SK-N-MC (cell line): ENCODE data around the gene EPSTI1.

Experiments used
- DNase-seq: peaks from one replicate; pipeline ENCODE4 v3.0.0-alpha.2; 2011; ENCODE audit warnings: low read depth, low spot score
- H3K27ac ChIP-seq: fragments of 200-600 bp; sonication (generic); 2 replicates; pipeline ENCODE4 v1.5.1; 2016; ENCODE audit warnings: mixed run types
- H3K36me3 ChIP-seq: fragments of 200-600 bp; sonication (generic); 2 replicates; pipeline ENCODE4 v1.6.1; 2017; ENCODE audit warnings: antibody characterized with exemption, low read length, mixed read lengths; ENCODE audit not compliant: insufficient read depth
- H3K4me3 ChIP-seq: fragments of 200-600 bp; sonication (generic); 2 replicates; pipeline ENCODE4 v1.5.1; 2016
- H3K9ac ChIP-seq: fragments of 200-600 bp; sonication (generic); 2 replicates; pipeline ENCODE4 v1.8.0; 2017; ENCODE audit warnings: mixed run types, mixed read lengths; ENCODE audit not compliant: insufficient read length
- H3K9me3 ChIP-seq: fragments of 200-600 bp; sonication (generic); 2 replicates; pipeline ENCODE4 v1.6.1; 2017; ENCODE audit warnings: low read depth, mild to moderate bottlenecking, antibody characterized with exemption, low read length, moderate library complexity, mixed read lengths
- EZH2 ChIP-seq: fragments of 200-600 bp; sonication (generic); IDR thresholded peaks from one replicate; pipeline ENCODE4 v1.6.1; 2017; ENCODE audit warnings: antibody characterized with exemption
- FOXP2 ChIP-seq: optimal IDR thresholded peaks from 2 replicates; pipeline ENCODE3; 2011; ENCODE audit warnings: mild to moderate bottlenecking, moderate library complexity; ENCODE audit not compliant: insufficient read depth; ENCODE audit errors: extremely low read length, control extremely low read depth
- POLR2AphosphoS5 ChIP-seq: IDR thresholded peaks from 2 replicates; pipeline ENCODE4 v1.6.1; 2012; ENCODE audit warnings: mild to moderate bottlenecking, low read depth, low read length, borderline replicate concordance

The EPSTI1 gene

DNA sequence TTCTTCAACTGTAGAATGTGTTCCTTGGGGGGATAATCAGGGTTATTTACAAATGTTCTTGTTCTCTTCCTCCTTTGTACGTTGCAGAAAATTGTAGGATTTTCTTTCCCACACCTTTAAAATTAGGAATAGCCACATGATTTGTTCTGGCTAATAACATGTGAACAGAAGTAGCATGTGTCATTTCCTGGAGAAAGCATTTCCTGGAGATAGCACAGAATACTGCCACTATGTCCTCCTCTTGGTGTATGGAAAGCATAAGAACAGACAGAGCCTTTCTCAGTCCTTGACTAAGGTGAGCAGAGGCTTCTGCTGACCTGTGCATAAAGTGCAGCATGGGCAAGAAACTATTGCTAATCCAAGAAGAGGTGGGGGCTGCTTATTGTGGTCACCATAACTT, 108.9 kb downstream of the EPSTI1 start:
- Histone ChIP-seq H3K36me3 (no peaks in the 10 kb centered on the region), H3K27ac (no peak overlapping the region), H3K9me3 (no peaks in the 10 kb centered on the region), H3K9ac (no peak overlapping the region), H3K4me3 (no peak overlapping the region)
- no peak for DNase-seq
- TF ChIP-seq POLR2AphosphoS5 (no peak), EZH2 (no peak), FOXP2 (no peak)

DNA sequence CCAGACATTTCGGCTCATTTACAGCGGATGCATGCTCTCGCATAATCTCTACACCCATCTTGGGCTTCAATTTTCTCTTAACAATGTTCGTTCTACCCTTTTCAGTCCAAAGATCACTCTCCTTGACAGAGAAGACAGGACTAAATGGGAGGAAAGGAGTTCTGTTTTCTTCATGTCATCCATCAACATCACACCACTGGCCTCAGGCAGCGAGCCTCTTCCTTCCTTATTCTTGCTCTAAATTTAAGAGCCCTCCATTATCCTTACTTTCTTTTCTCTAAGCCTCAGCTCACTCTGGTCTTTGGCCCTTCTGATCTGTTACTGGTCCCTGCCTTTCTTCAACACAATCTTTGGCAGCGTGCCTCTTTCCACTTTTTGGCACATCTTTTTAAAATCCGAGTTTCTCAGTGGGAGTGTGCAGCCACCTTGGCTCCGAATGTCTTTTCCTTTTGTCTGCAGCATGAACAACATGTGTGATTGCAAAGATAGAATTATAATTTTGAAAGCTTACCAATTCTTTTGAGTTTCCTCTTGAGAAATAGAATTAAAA, 111.9 kb downstream of the EPSTI1 start:
- TF ChIP-seq POLR2AphosphoS5 (no peak), EZH2 (no peak), FOXP2 (no peak)
- Histone ChIP-seq H3K36me3 (no peaks in the 10 kb centered on the region), H3K9me3 (no peaks in the 10 kb centered on the region), H3K4me3 (peak overlapping the region; percentile 37; the same call in 1 of the 2 replicates), H3K9ac (no peak overlapping the region), H3K27ac (no peak overlapping the region)
- DNase-seq, result no peak

DNA sequence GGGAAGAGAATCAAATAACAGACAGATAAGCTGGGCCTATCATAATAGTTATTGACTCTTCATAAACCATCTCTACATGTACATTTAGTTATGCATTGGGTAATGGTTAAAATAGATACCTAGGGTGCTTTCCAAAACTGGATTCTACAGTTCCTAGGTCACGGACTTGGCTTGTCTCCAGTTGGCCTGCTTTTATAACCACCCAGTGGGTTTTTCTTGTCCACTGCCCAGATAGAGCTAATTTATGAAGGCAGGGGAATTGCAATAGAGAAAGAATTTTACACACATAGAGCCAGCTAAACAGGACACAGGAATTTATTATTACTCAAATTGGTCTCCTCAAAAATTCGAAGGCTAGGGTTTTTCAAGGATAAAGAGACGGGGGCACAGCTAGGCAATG, 113.3 kb downstream of the EPSTI1 start:
- Histone ChIP-seq H3K9me3 (no peaks in the 10 kb centered on the region), H3K4me3 (no peak overlapping the region), H3K36me3 (no peaks in the 10 kb centered on the region), H3K9ac (no peak overlapping the region), H3K27ac (no peak overlapping the region)
- no peak for DNase-seq
- TF ChIP-seq POLR2AphosphoS5, result no peak

DNA sequence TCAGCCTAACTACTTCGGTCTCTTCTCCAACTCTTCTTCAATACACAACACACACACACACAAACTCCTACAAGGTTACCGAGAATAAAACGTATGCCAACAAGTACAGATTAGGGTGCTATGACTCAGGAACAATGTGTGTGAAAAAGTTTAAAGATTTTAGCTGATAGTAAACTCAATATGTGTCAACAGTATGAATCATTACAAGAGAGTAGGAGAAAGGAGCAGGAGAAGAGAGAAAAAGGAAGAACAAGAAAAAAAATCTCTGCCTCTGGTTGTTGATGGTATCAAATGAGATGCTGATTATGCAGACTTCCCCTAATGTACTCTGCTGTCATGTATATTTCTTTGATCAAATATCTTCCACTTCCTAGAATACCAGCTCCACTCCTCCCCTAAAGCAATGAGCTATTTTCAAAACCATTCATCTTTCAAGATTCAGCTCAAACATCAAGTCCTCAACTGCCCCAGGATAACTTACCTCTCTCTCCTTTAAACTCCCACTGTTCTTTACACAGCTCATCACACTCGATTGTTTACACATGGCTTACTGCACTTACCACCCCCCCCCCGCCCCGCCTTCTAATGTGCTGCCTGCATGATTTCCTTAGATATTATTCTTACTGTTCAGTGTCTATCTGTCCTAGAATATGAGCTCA, 115.0 kb downstream of the EPSTI1 start:
- no peak for DNase-seq
- H3K27ac ChIP-seq, result no peak overlapping the region
- no peak overlapping the region for H3K9ac ChIP-seq
- TF ChIP-seq EZH2 (no peak), FOXP2 (no peak), POLR2AphosphoS5 (no peak)
- no peaks in the 10 kb centered on the region for H3K9me3 ChIP-seq
- no peak overlapping the region for H3K4me3 ChIP-seq
- H3K36me3 ChIP-seq, result no peaks in the 10 kb centered on the region

DNA sequence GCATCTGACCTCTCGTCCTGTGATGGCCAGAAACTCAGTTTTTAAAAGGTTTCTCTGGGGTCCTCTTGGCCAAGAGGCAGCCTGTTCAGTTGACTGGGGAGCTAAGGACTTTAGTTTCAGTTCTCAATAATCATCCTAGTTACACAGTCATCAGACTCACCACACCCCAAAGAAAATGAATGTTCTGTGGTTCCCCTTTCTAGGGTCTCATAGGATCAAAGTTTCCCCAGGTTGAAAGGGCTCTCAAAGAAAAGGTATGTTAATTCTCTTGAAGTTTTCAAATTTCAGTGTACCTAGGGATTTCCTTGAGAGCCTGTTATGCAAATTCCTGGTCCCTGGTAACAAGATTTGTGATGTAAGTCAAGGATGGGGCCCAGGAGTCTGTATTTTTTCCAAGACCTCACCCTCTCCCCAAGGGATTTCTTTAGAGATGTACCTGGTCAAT, 115.7 kb downstream of the EPSTI1 start:
- no peak for DNase-seq
- Histone ChIP-seq H3K36me3 (no peaks in the 10 kb centered on the region), H3K27ac (no peak overlapping the region), H3K4me3 (no peak overlapping the region), H3K9ac (no peak overlapping the region), H3K9me3 (no peaks in the 10 kb centered on the region)
- no peak for TF ChIP-seq POLR2AphosphoS5
- no peak for TF ChIP-seq EZH2
- TF ChIP-seq FOXP2, result no peak

DNA sequence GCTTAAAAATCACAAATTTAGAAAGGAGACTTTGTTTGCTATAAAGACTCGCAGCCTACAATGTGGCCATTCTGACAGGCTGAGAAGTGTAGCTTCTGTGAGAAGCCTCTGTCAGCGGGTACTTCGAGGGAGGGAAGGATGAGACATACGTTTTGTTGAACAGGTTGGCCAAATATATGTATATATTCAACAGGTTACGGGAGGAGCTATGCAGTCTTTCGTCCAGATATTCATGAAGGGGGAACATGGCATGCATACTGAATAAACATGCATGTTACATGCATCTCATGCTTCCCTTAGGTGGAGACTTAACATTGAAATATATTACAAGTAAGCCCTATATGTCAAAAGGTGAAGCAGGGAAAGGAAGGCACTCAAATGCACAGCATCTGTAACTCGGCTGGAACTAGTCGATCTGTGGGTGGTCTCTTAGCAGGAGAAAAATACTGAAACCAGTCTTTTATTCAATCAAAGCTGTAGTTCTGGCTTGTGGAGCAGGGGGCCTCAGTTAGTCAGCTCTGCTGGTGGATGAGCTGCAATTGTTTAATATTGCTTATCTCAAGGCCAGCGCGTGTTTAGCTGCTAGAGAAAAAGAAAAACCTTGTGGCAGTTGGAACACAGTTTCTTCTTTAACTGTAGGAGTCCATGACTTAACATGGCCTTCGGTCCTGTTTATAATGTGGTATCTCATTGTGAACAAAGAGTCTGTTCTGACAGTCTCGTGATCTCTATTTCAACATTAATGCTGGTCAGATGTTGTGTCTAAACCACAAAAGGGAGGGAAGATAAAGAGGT, 116.4 kb downstream of the EPSTI1 start:
- Histone ChIP-seq H3K9ac (no peak overlapping the region), H3K27ac (no peak overlapping the region), H3K36me3 (no peaks in the 10 kb centered on the region), H3K4me3 (no peak overlapping the region), H3K9me3 (no peaks in the 10 kb centered on the region)
- DNase-seq, result no peak
- TF ChIP-seq EZH2, result no peak
- no peak for TF ChIP-seq POLR2AphosphoS5
- no peak for TF ChIP-seq FOXP2

DNA sequence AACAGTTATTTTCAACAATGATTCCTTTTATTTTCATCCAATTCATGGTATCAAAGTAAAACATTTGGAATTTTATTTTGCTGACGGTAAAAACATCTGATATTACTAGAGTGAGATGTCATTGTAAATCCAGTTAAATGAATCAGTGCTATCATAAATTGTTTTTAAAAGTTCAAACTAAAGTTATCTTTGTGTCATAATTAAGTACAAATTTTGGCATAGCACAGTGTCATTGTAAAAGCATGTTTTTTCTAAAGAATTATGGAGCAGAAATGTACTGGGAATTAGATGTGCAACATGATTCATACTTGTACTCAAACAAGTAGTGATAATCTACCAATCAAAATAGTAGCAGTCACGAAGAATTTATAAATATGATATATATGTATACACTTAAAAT, 117.8 kb downstream of the EPSTI1 start:
- no peak overlapping the region for H3K4me3 ChIP-seq
- H3K9ac ChIP-seq, result no peak overlapping the region
- TF ChIP-seq FOXP2 (no peak), EZH2 (no peak), POLR2AphosphoS5 (no peak)
- DNase-seq, result no peak
- H3K36me3 ChIP-seq, result no peaks in the 10 kb centered on the region
- H3K27ac ChIP-seq, result no peak overlapping the region
- H3K9me3 ChIP-seq, result no peaks in the 10 kb centered on the region

DNA sequence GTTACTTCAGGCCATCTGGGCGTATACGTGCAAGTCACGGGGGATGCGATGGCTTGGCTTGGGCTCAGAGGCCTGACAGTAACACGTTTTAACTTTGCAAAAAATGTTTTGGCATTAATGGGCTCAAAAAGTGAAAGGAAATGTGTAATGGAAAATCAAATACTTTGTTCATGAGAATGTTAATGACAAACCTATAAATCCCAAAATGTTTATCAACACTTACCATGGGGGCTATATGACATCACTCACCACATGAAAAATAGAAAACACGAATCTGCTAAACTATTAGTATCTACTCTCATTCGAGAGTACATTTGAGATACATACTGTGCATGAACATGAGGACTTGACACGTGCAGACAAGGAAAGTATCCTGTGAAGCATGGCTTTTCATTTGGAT, 119.0 kb downstream of the EPSTI1 start:
- Histone ChIP-seq H3K36me3 (no peaks in the 10 kb centered on the region), H3K9me3 (no peaks in the 10 kb centered on the region), H3K27ac (no peak overlapping the region), H3K9ac (no peak overlapping the region), H3K4me3 (no peak overlapping the region)
- no peak for DNase-seq
- TF ChIP-seq FOXP2 (no peak), POLR2AphosphoS5 (no peak), EZH2 (no peak)
